GM19467 (cell line): ENCODE results near the gene MVB12B.

ENCODE experiments used
- ATAC-seq: cut with Tn5 transposase; IDR thresholded peaks from one replicate; pipeline ENCODE4 v1.9.1; 2021; ENCODE audit warnings: mild to moderate bottlenecking, moderate library complexity; ENCODE audit not compliant: unreplicated experiment

The MVB12B gene

GRCh38 chr9:126448865-126449577 is 122.4 kb downstream of the MVB12B start:
- no peak for ATAC-seq

DNA sequence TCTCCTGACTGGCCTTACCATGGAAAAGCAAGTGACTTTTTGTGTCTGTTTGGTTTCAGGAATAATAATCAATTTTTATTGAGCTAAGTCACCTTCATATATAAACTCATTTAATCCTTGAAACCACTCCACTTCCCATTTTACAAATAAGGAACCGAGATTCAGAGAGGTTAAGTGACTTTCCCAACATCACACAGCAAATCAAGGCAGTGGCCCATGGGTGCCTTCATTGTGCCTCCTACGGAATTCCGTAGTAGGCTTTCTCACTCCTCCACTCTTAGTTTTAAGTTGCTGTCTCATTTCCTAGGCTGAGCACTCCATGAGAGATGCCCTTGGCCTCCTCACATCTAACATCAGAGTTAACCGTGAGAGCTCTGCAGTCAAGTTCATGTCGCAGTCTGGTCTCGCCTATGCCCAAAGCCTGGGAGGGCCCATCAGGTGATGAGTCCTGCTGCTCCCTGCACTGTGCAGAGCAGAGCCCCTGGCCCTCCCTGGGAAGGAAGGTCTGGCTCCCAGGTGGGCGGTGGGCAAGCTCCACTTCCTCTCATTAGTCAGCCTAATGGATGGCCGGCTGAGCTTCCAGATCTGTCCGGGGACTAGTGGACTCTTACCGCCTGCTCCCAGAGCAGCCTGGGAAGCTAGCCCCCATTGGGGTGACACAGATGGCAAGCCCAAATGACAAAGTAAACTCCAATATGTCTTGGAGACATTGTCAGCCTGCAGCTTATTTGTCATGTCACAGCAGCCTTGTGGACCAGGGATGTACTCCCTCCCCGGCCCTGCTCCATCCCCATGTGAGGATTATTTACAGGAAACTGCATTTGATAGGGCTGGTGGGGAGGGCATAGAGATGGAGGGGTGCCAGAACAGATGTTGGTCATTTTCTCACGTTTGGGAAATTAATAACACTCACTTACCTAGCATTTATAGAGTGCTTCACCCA is 123.4 kb downstream of the MVB12B start:
- no peak for ATAC-seq

- no peak for ATAC-seq
These were observed 124.1 kb downstream of the MVB12B start for GRCh38 chr9:126450668-126451205.

DNA sequence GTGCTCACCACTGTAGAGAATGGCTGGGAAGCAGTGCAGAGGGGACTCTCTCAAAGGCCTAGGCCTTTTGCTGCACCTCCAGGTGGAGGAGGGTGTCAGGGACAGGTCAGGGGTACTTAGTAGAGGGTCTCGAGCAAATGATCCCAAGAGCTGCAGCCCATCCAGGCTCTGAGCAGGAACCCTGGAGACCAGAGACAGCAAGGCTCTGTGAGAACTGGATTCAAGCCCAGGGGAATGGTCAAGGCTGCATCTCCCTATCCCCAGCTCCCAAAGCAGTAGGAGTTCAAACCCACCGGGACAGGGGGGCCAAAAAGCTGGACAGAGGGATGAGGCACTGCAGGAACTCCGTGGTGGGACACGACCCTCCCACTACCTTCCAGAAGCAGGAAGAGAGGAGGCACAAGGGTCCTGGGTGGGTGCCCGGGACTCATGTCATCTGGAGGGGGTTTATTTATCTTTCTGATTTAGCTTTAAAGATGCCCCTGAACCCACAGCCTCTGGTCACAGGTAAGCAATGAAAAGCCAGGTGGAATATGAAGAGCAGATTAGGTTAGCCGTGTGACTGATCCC is 124.8 kb downstream of the MVB12B start:
- ATAC-seq, result no peak

- no peak for ATAC-seq
These were observed 125.5 kb downstream of the MVB12B start for GRCh38 chr9:126452106-126452505.

DNA sequence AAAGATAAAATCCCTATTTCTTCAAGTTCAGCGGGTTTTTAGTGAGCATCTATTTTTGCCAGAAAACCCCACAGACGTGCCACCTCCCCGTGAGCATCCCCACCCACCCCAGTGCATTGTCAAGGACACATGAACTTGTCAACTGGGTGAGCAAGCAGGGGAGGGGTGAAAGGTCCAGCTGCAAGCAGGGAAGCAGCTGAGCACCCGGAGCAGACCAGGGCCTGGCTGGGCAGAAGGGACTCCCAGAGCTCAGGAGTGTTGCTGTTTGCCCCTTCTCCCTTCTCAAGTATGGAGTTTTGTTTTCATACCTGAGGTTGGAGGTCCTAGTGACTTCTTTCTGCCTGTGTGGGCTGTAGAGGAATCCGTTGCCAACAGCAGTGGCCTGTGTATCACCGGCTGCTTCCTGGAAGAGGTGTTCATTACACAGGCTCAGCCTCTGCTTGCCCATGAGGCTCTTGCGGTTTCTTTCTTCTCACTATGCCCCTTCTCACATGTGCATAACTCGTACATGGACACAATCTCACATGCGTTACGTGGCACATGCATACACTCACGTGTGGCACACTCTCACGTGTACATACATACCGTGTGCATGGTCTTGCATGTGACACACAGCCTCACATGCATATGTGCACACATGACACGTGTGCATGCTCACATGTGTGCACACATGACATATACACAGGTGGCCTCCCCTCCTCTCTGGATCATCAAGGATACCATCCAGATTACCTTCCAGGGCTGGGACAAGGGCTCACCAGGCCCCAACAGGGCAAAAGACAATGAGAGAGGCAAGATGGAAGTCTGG is 126.7 kb downstream of the MVB12B start:
- no peak for ATAC-seq

- no peak for ATAC-seq
These were observed 127.6 kb downstream of the MVB12B start for GRCh38 chr9:126454215-126454614.

DNA sequence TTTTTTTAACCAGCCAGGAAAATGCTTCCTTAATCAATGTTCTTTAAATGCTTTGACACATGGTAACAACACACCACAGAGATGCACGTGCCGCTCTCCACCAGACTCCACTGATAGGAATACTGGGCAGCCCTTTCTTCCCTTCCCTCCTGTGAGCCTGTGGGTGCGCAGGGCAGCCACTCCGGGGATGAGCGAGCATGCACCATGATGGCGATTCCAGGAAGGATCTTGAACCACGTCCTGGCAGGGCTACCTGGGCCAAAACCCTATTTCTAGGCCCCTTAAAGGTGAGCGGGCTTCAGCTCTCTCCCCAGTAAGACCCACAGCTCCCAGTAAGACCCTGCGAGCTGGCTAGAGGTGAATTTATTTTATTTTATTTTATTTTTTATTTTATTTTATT is 128.2 kb downstream of the MVB12B start:
- ATAC-seq, result no peak

GRCh38 chr9:126456441-126457174 is 130.0 kb downstream of the MVB12B start:
- ATAC-seq, result no peak

- no peak for ATAC-seq
These were observed 130.5 kb downstream of the MVB12B start for GRCh38 chr9:126457175-126457547.

DNA sequence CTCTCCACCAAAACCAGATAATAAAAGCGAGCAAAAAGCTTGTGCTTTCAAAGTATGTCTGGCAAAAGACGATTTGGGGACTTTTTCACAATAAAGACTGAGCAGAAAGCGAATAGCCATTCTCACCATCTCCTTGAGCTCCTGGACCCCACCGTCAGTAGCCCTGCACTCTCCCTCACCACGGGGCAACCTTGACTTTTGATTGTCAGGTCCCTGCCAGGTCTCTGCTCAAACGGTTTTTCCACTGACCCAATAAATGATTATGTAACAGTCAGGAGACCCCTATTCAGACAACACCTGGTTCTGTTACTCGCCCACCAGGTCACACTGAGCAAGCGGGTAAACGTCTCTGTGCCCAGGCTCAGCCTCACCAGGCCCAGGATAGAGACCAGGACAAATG is 131.3 kb downstream of the MVB12B start:
- ATAC-seq, result no peak

DNA sequence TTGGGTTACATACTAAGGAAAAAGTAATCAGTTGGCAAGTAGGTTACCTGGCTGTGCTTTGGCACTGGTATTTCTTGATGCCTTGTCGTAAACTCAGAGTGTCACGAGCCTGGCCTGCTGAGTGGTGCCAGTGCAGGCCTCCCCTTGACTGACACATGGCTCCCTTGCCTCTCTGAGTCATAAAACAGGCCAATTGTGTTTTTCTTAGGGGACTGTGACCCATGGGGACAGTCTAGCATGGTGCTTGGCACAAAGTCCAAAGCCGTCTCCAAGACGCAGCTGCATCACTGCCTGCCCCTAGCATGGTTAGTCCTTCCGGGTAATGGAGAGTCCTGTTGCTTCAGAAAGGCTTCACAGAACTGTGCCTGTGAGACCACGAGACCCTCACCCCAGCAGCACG is 132.5 kb downstream of the MVB12B start:
- ATAC-seq, result no peak

- no peak for ATAC-seq
These were observed 132.9 kb downstream of the MVB12B start for GRCh38 chr9:126459546-126459945.

- no peak for ATAC-seq
These were observed 133.6 kb downstream of the MVB12B start for GRCh38 chr9:126459965-126460843.

- no peak for ATAC-seq
These were observed 134.4 kb downstream of the MVB12B start for GRCh38 chr9:126461029-126461428.

GRCh38 chr9:126461608-126462007 is 135.0 kb downstream of the MVB12B start:
- no peak for ATAC-seq

DNA sequence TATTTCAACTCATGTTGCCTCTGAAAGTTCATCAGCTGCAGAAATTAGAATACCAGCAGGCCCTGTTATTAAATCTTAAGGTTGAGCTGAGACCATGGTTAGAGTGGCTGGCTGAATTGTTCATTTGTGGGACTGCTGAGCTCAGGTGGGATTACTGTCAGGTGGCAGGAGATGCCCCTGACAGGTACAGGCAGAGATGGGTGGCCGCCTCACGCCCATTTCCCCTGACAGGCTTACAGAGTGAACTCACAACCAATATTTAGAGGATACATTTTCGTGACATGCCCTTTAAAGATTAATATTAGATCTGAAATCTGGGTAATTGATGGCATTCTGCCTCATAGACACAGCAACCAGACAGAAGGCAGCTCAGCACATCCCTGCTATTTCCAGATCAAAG is 136.0 kb downstream of the MVB12B start:
- ATAC-seq, result no peak

DNA sequence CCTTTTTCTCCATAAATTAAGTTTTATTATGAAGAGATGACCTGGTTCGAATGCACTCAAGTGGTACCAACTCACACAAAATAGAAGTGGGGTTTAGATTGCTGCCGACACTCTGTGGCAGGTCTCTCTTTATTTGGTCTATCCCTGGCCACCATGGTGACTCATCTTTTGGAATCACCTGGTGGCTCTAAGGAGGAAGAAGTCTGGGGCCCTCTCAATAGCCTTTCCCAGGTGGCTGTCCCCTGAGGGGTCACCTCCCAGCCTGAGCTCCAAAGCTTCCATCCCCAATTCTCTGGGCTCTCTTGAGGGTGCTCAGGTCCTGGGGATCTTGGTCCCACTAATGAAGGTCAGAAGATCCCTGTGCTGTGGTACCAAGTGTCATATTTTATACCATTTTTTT is 136.8 kb downstream of the MVB12B start:
- ATAC-seq, result no peak
